GM19395 (cell line): ENCODE data around the gene LAPTM5.
A peak's percentile ranks its signal among the peaks of the same experiment; 100 is the strongest.

Experiments used
- ATAC-seq: cut with Tn5 transposase; IDR thresholded peaks from one replicate; pipeline ENCODE4 v1.9.1; 2021; ENCODE audit warnings: mild to moderate bottlenecking, moderate library complexity; ENCODE audit not compliant: unreplicated experiment

Gene LAPTM5

GRCh38 chr1:30758121-30758688 lies 631 bp upstream of the LAPTM5 start:
- no peak for ATAC-seq

GRCh38 chr1:30756545-30757351 lies 826 bp downstream of the LAPTM5 start:
- peak; percentile 26 for ATAC-seq

GRCh38 chr1:30756206-30756544 lies 1.4 kb downstream of the LAPTM5 start:
- no peak for ATAC-seq

GRCh38 chr1:30755746-30756145 lies 1.8 kb downstream of the LAPTM5 start:
- ATAC-seq, result no peak

GRCh38 chr1:30755334-30755733 lies 2.2 kb downstream of the LAPTM5 start:
- ATAC-seq, result no peak

GRCh38 chr1:30754684-30755171 lies 2.8 kb downstream of the LAPTM5 start:
- ATAC-seq, result peak; percentile 48

GRCh38 chr1:30753660-30754123 lies 3.9 kb downstream of the LAPTM5 start:
- no peak for ATAC-seq

GRCh38 chr1:30753118-30753517 lies 4.5 kb downstream of the LAPTM5 start:
- no peak for ATAC-seq

- ATAC-seq, result no peak
These were observed 5.0 kb downstream of the LAPTM5 start for GRCh38 chr1:30752651-30752908.

- ATAC-seq, result no peak
These were observed 5.5 kb downstream of the LAPTM5 start for GRCh38 chr1:30751830-30752650.

- no peak for ATAC-seq
These were observed 6.8 kb downstream of the LAPTM5 start for GRCh38 chr1:30750731-30751291.

GRCh38 chr1:30749691-30750583 lies 7.6 kb downstream of the LAPTM5 start:
- no peak for ATAC-seq

- no peak for ATAC-seq
These were observed 8.7 kb downstream of the LAPTM5 start for GRCh38 chr1:30748699-30749401.

GRCh38 chr1:30748098-30748698 lies 9.4 kb downstream of the LAPTM5 start:
- ATAC-seq, result no peak

GRCh38 chr1:30747033-30748008 lies 10.3 kb downstream of the LAPTM5 start:
- ATAC-seq, result no peak

GRCh38 chr1:30746212-30747032 lies 11.2 kb downstream of the LAPTM5 start:
- no peak for ATAC-seq

- ATAC-seq, result no peak
These were observed 11.8 kb downstream of the LAPTM5 start for GRCh38 chr1:30745834-30746208.
